Fibroblast of lung (primary cell): Measurements from ENCODE around the gene GPC2. TPM values are rescaled to one million over a fixed set of nuclear protein-coding genes. Genes with fewer than 3 reads are reported as not detected.
"Not testable (repeated sequence)": the region's sequence is repeated elsewhere in the genome, so short reads cannot be mapped to it uniquely, and the experiment has no call there.

ENCODE experiments used
- DNase-seq, 2 donors: peaks; one replicate each; pipeline versions ENCODE4 v3.0.0 to v3.0.0-alpha.2; 2010; ENCODE audit warnings: low read depth in 2 of 2
- H2AFZ ChIP-seq: 2 replicates; pipeline ENCODE4 v1.5.1; 2012; ENCODE audit warnings: low read length, control low read depth, inconsistent platforms
- H3K27ac ChIP-seq: 2 replicates; pipeline ENCODE4 v1.5.1; 2011; ENCODE audit warnings: low read length, control low read depth; ENCODE audit not compliant: insufficient read depth
- H3K27me3 ChIP-seq: 2 replicates; pipeline ENCODE4 v1.5.1; 2011; ENCODE audit warnings: mild to moderate bottlenecking, low read length; ENCODE audit not compliant: control insufficient read depth, insufficient read depth
- H3K36me3 ChIP-seq: 2 replicates; pipeline ENCODE4 v1.5.1; 2011; ENCODE audit warnings: low read length; ENCODE audit not compliant: control insufficient read depth, insufficient read depth
- H3K4me1 ChIP-seq: 2 replicates; pipeline ENCODE4 v1.5.1; 2011; ENCODE audit warnings: low read length; ENCODE audit not compliant: control insufficient read depth, insufficient read depth; ENCODE audit errors: extremely low read depth
- H3K4me2 ChIP-seq: 2 replicates; pipeline ENCODE4 v1.5.1; 2011; ENCODE audit warnings: low read length, control low read depth; ENCODE audit not compliant: insufficient read depth; ENCODE audit errors: extremely low read depth
- H3K4me3 ChIP-seq, 4 experiments: fragments of 200-600 bp in 1 of 4; sonication (generic) in 1 of 4; replicated peaks in 1 of 4; 2 replicates each; pipeline ENCODE4 v1.5.1; 2011 to 2016; ENCODE audit warnings: low read length in 4 of 4, low read depth in 3 of 4, mild to moderate bottlenecking in 3 of 4, control low read depth in 2 of 4, inconsistent platforms in 1 of 4, mixed read lengths in 1 of 4; ENCODE audit not compliant: insufficient read depth in 1 of 4; ENCODE audit errors: control extremely low read depth in 1 of 4
- H3K79me2 ChIP-seq: 2 replicates; pipeline ENCODE4 v1.5.1; 2012; ENCODE audit warnings: mild to moderate bottlenecking, low read length, inconsistent platforms; ENCODE audit not compliant: control insufficient read depth, insufficient read depth
- H3K9ac ChIP-seq: 2 replicates; pipeline ENCODE4 v1.5.1; 2011; ENCODE audit warnings: mild to moderate bottlenecking, low read length, control low read depth; ENCODE audit not compliant: insufficient read depth
- H3K9me3 ChIP-seq: 2 replicates; pipeline ENCODE4 v1.5.1; 2012; ENCODE audit warnings: low read depth, low read length; ENCODE audit not compliant: control insufficient read depth, insufficient read depth
- H4K20me1 ChIP-seq: 2 replicates; pipeline ENCODE4 v1.5.1; 2011; ENCODE audit warnings: low read length; ENCODE audit not compliant: control insufficient read depth, insufficient read depth; ENCODE audit errors: extremely low read depth
- CTCF ChIP-seq, 2 donors: IDR thresholded peaks in 1 of 2; conservative IDR thresholded peaks in 1 of 2; 1 replicate in 1 of 2; 2 replicates in 1 of 2; pipeline ENCODE4 v1.5.1; 2011 to 2012; ENCODE audit warnings: low read length in 2 of 2, control low read depth in 1 of 2, inconsistent platforms in 1 of 2, low read depth in 1 of 2, mild to moderate bottlenecking in 1 of 2
- EZH2 ChIP-seq: IDR thresholded peaks from 2 replicates; pipeline ENCODE4 v1.5.1; 2012; ENCODE audit warnings: low read length, control low read depth, mild to moderate bottlenecking; ENCODE audit errors: missing control alignments
- polyA plus RNA-seq, 2 donors: library from polyadenylated mRNA; depleted of rRNA in 1 of 2; stranded (reverse) in 1 of 2; unstranded in 1 of 2; fragments of >200 nt; gene quantifications; 2 replicates each; pipeline ENCODE4 v1.2.1, GENCODE V29; 2011 to 2012; ENCODE audit warnings: missing spikeins in 1 of 2
- total RNA-seq: library from RNA; depleted of rRNA; stranded (reverse); fragments of >200 nt; gene quantifications from 2 replicates; pipeline ENCODE4 v1.2.1, GENCODE V29; 2014

GPC2 gene
- total and polyA plus RNA-seq, 2 donors (not counting 1 experiment from before 2014, with no cell fraction given) = 0.35 to 2.3 TPM

GRCh38 chr7:100185726-100186125 lies 8.5 kb upstream of the GPC2 start:
- H3K27ac ChIP-seq = no peak overlapping the region
- no peak for DNase-seq

GRCh38 chr7:100183090-100183489 lies 5.9 kb upstream of the GPC2 start:
- H3K27ac ChIP-seq, H3K79me2 ChIP-seq, H3K4me3 ChIP-seq, H2AFZ ChIP-seq, H3K4me2 ChIP-seq, H4K20me1 ChIP-seq, DNase-seq, H3K9me3 ChIP-seq, H3K27me3 ChIP-seq, H3K9ac ChIP-seq, H3K36me3 ChIP-seq, H3K4me1 ChIP-seq: not testable (repeated sequence)

More at GRCh38 chr7:100185726-100186125, 8.5 kb upstream of the GPC2 start:
- no peak overlapping the region for H3K9ac ChIP-seq
- no peaks in the 10 kb centered on the region for H3K9me3 ChIP-seq
- H4K20me1 ChIP-seq = no peaks in the 10 kb centered on the region
- no peaks in the 10 kb centered on the region for H3K4me1 ChIP-seq
- no peaks in the 10 kb centered on the region for H3K27me3 ChIP-seq
- no peak overlapping the region for H3K4me2 ChIP-seq
- H3K36me3 ChIP-seq = no peaks in the 10 kb centered on the region
- H3K4me3 ChIP-seq = no peak overlapping the region
- no peaks in the 10 kb centered on the region for H3K79me2 ChIP-seq
- no peak for TF ChIP-seq CTCF (conservative IDR thresholded peaks at IDR 0.05 in 1 of 2, IDR thresholded peaks at IDR 0.05 in 1 of 2; ENCODE audit: low read depth in 1 of 2, low read length in 2 of 2)
- TF ChIP-seq EZH2 = no peak
- no peak overlapping the region for H2AFZ ChIP-seq

- H3K4me1 ChIP-seq, H2AFZ ChIP-seq, H3K9me3 ChIP-seq, H3K4me3 ChIP-seq, H3K9ac ChIP-seq, H3K36me3 ChIP-seq, H3K79me2 ChIP-seq, H3K27ac ChIP-seq, H3K27me3 ChIP-seq, H4K20me1 ChIP-seq, H3K4me2 ChIP-seq, DNase-seq: not testable (repeated sequence)
These were observed 5.4 kb upstream of the GPC2 start for GRCh38 chr7:100182616-100183015.

GRCh38 chr7:100180084-100180483 lies 2.9 kb upstream of the GPC2 start:
- not testable (repeated sequence) for H3K9me3 ChIP-seq, H3K27me3 ChIP-seq, H3K4me1 ChIP-seq, H3K4me2 ChIP-seq, H3K9ac ChIP-seq, H2AFZ ChIP-seq, H3K4me3 ChIP-seq, H3K27ac ChIP-seq, H4K20me1 ChIP-seq, H3K79me2 ChIP-seq, DNase-seq, H3K36me3 ChIP-seq
